IMR-90 (cell line): ENCODE data around the gene KRTAP21-3. TPM values are rescaled to one million over a fixed set of nuclear protein-coding genes. Genes with fewer than 3 reads are reported as not detected.

ENCODE experiments used
- ATAC-seq: fragments of 200-7000 bp; cut with Tn5 transposase; 2 replicates; pipeline ENCODE4 v1.9.1; 2020; ENCODE audit warnings: low read depth, mild to moderate bottlenecking, moderate library complexity
- BruUV-seq: library from RNA; stranded (reverse); fragments of 400-500 nt; replicated peaks from 2 replicates; lab custom pipeline; 2021; lab: Mats Ljungman, UMichigan
- CTCF ChIA-PET: fragments of 300-600 bp; formaldehyde crosslinking; extraction: SDS; loops from one replicate; lab custom pipeline; 2021; ENCODE audit warnings: antibody characterized with exemption; lab: Yijun Ruan, JAX
- POLR2A ChIA-PET: fragments of 300-600 bp; sonication (Branson Sonifier 250); formaldehyde crosslinking; loops from one replicate; lab custom pipeline; 2022; ENCODE audit warnings: antibody characterized with exemption; ENCODE audit not compliant: unreplicated experiment; lab: Charles Lee
- DNase-seq: peaks from one replicate; pipeline ENCODE4 v3.0.0; 2013
- H2AFZ ChIP-seq: replicated peaks from 2 replicates; pipeline ENCODE3; 2013; ENCODE audit warnings: low read length, mild to moderate bottlenecking; ENCODE audit not compliant: poor library complexity
- H2AK5ac ChIP-seq: 2 replicates; pipeline ENCODE4 v1.6.1; 2013; ENCODE audit warnings: low read depth, low read length, inconsistent platforms
- H2AK9ac ChIP-seq: replicated peaks from 2 replicates; pipeline ENCODE3; 2013; ENCODE audit warnings: mild to moderate bottlenecking, low read depth, low read length, moderate library complexity; ENCODE audit not compliant: poor library complexity
- H2BK120ac ChIP-seq: 2 replicates; pipeline ENCODE4 v1.6.1; 2013; ENCODE audit warnings: low read depth, low read length, inconsistent platforms
- H2BK15ac ChIP-seq: 3 replicates; pipeline ENCODE4 v1.6.1; 2013; ENCODE audit warnings: low read depth, low read length, inconsistent platforms
- H2BK20ac ChIP-seq: 2 replicates; pipeline ENCODE4 v1.6.1; 2013; ENCODE audit warnings: low read depth, mild to moderate bottlenecking, inconsistent platforms, low read length, moderate library complexity
- H2BK5ac ChIP-seq: 2 replicates; pipeline ENCODE4 v1.6.1; 2013; ENCODE audit warnings: mild to moderate bottlenecking, low read depth, low read length, inconsistent platforms; ENCODE audit not compliant: poor library complexity, severe bottlenecking
- H3K14ac ChIP-seq: replicated peaks from 2 replicates; pipeline ENCODE4 v1.6.1; 2013; ENCODE audit warnings: low read depth, low read length, inconsistent platforms
- H3K18ac ChIP-seq: 2 replicates; pipeline ENCODE4 v1.6.1; 2013; ENCODE audit warnings: low read depth, low read length, control low read depth
- H3K23ac ChIP-seq: 2 replicates; pipeline ENCODE4 v1.6.1; 2013; ENCODE audit warnings: low read depth, low read length, inconsistent platforms
- H3K27ac ChIP-seq: 2 replicates; pipeline ENCODE4 v1.5.1; 2013; ENCODE audit warnings: mild to moderate bottlenecking, control low read depth, low read length; ENCODE audit not compliant: insufficient read depth
- H3K27me3 ChIP-seq: 2 replicates; pipeline ENCODE4 v1.6.1; 2013; ENCODE audit warnings: low read length; ENCODE audit not compliant: control insufficient read depth, insufficient read depth
- H3K36me3 ChIP-seq: 2 replicates; pipeline ENCODE4 v1.6.1; 2013; ENCODE audit warnings: low read length, mixed read lengths; ENCODE audit not compliant: control insufficient read depth, insufficient read depth
- H3K4ac ChIP-seq: 2 replicates; pipeline ENCODE4 v1.6.1; 2013; ENCODE audit warnings: low read depth, low read length, inconsistent platforms
- H3K4me1 ChIP-seq: 2 replicates; pipeline ENCODE4 v1.6.1; 2013; ENCODE audit warnings: low read length, mixed read lengths; ENCODE audit not compliant: control insufficient read depth, insufficient read depth
- H3K4me2 ChIP-seq: 2 replicates; pipeline ENCODE4 v1.6.1; 2013; ENCODE audit warnings: low read depth, mild to moderate bottlenecking, control low read depth, low read length, moderate library complexity
- H3K4me3 ChIP-seq: 2 replicates; pipeline ENCODE4 v1.5.1; 2013; ENCODE audit warnings: low read depth, mild to moderate bottlenecking, control low read depth, low read length, moderate library complexity; ENCODE audit not compliant: insufficient read depth
- H3K56ac ChIP-seq: 2 replicates; pipeline ENCODE4 v1.6.1; 2013; ENCODE audit warnings: low read length, inconsistent platforms; ENCODE audit not compliant: insufficient read depth; ENCODE audit errors: extremely low read depth
- H3K79me1 ChIP-seq, 2 experiments: 2 replicates each; pipeline ENCODE4 v1.6.1; 2013; ENCODE audit warnings: low read length in 2 of 2, inconsistent platforms in 1 of 2, low read depth in 1 of 2
- H3K9ac ChIP-seq: 2 replicates; pipeline ENCODE4 v1.6.1; 2013; ENCODE audit warnings: low read depth, low read length, control low read depth
- H3K9me1 ChIP-seq: 2 replicates; pipeline ENCODE4 v1.6.1; 2013; ENCODE audit warnings: low read length, inconsistent platforms; ENCODE audit not compliant: insufficient read depth
- H3K9me3 ChIP-seq: 2 replicates; pipeline ENCODE4 v1.6.1; 2013; ENCODE audit warnings: low read length; ENCODE audit not compliant: control insufficient read depth, insufficient read depth
- H4K20me1 ChIP-seq: 2 replicates; pipeline ENCODE4 v1.6.1; 2013; ENCODE audit warnings: low read length, inconsistent platforms; ENCODE audit not compliant: insufficient read depth
- H4K5ac ChIP-seq: 2 replicates; pipeline ENCODE4 v1.6.1; 2013; ENCODE audit warnings: mild to moderate bottlenecking, low read depth, low read length, control low read depth
- H4K8ac ChIP-seq, 2 experiments: 2 replicates each; pipeline ENCODE4 v1.6.1; 2013; ENCODE audit warnings: low read depth in 2 of 2, low read length in 2 of 2, control low read depth in 1 of 2, inconsistent platforms in 1 of 2
- H4K91ac ChIP-seq: 2 replicates; pipeline ENCODE4 v1.6.1; 2013; ENCODE audit warnings: low read depth, low read length, inconsistent platforms; ENCODE audit not compliant: insufficient read depth
- BHLHE40 ChIP-seq: fragments of 150-350 bp; IDR thresholded peaks from 2 replicates; pipeline ENCODE4 v1.6.1; 2016; ENCODE audit warnings: mild to moderate bottlenecking, low read depth, low read length
- CEBPB ChIP-seq: IDR thresholded peaks from 2 replicates; pipeline ENCODE4 v1.6.1; 2012; ENCODE audit warnings: low read depth, low read length, improper control_type of control experiment
- CHD1 ChIP-seq: IDR thresholded peaks from 2 replicates; pipeline ENCODE4 v1.6.1; 2012; ENCODE audit warnings: low read depth, low read length, improper control_type of control experiment
- MAFK ChIP-seq: IDR thresholded peaks from 2 replicates; pipeline ENCODE4 v1.6.1; 2012; ENCODE audit warnings: low read depth, low read length, improper control_type of control experiment
- POLR2A ChIP-seq: IDR thresholded peaks from 2 replicates; pipeline ENCODE4 v1.6.1; 2012; ENCODE audit warnings: mild to moderate bottlenecking, low read depth, low read length
- dilution Hi-C: fragments of 300-500 bp; cut with HindIII; formaldehyde crosslinking; loops from one replicate; pipeline ENCODE4 v1.14.3; 2018; ENCODE audit warnings: low sequenced_read_pairs; ENCODE audit not compliant: unreplicated experiment
- in situ Hi-C: fragments of 300-500 bp; cut with MboI; formaldehyde crosslinking; loops from 3 replicates; pipeline ENCODE4 v1.14.3; 2019; ENCODE audit warnings: low sequenced_read_pairs, inconsistent platforms, mixed read lengths
- intact Hi-C: fragments of 100-400 bp; cut with micrococcal nuclease; formaldehyde crosslinking; loops from 2 replicates; pipeline ENCODE4 v1.10.0; 2022
- polyA plus RNA-seq, 3 experiments: library from polyadenylated mRNA; depleted of rRNA; stranded (reverse); fragments of >200 nt; gene quantifications; 2 replicates each; pipeline ENCODE4 v1.2.3, GENCODE V29; 2012; ENCODE audit warnings: low replicate concordance in 1 of 3
- total RNA-seq: library from RNA; depleted of rRNA; stranded (reverse); fragments of >200 nt; gene quantifications from 2 replicates; pipeline ENCODE4 v1.2.3, GENCODE V29; 2012
- TF ChIP-seq, protein P1 (sequence below): fragments of 150-350 bp; IDR thresholded peaks from 2 replicates; pipeline ENCODE4 v1.6.1; 2017; ENCODE audit warnings: mild to moderate bottlenecking, antibody characterized with exemption, low read length, low read depth

Gene KRTAP21-3
- total and polyA plus RNA-seq, 2 of the 4 experiments (the other 2 are of a cell fraction), result not detected

DNA sequence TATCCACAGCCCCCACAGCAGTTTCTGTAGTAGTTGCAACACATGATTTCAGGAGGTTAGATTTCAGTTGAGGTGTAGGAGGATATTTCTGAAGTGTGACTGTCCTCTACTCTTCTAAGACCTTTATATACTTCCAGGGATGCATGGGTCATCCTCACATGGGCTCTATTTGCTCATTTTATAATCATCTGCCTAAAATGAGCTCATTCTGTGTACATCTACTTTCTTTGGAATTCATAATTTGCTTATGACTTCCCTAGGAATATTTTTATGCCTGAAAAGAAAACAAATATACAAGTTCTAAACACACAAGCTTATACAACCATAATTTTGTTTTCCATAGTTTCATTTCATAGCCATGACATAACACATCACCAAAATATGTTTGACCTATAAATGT, 28.6 kb upstream of the KRTAP21-3 start, which contains the start of gene KRTAP21-2:
TSS of gene KRTAP21-2 (minus strand) at position 101 of the 400 bp plus-strand sequence. CDS start at position 44, 57 bp downstream.
- dilution Hi-C loops (no loop called here), intact Hi-C loops (no loop called here), in situ Hi-C loops (no loop called here)
- Histone ChIP-seq H3K4me1 (no peaks in the 10 kb centered on the region), H3K27ac (no peak within 1 kb of the TSS), H2BK15ac (no peak within 1 kb of the TSS), H4K8ac (no peak within 1 kb of the TSS), H4K5ac (no peak within 1 kb of the TSS), H2BK20ac (no peak within 1 kb of the TSS), H3K4ac (no peak within 1 kb of the TSS), H3K23ac (no peak within 1 kb of the TSS), H4K20me1 (no peaks in the 10 kb centered on the region), H3K14ac (no peak within 1 kb of the TSS), H3K9me3 (peaks cover 7% of the 10 kb centered on the region), H3K27me3 (no peaks in the 10 kb centered on the region), H3K79me1 (no peaks in the 10 kb centered on the region), H2AK5ac (no peak within 1 kb of the TSS), H3K9me1 (no peaks in the 10 kb centered on the region), H2BK120ac (no peak within 1 kb of the TSS), H3K56ac (no peak within 1 kb of the TSS), H2BK5ac (no peak within 1 kb of the TSS), H2AFZ (no peak within 1 kb of the TSS), H3K4me2 (no peak within 1 kb of the TSS), H3K36me3 (no peaks in the 10 kb centered on the region), H3K18ac (no peak within 1 kb of the TSS), H3K4me3 (no peak within 1 kb of the TSS), H4K91ac (no peak within 1 kb of the TSS), H3K9ac (no peak within 1 kb of the TSS), H2AK9ac (no peak within 1 kb of the TSS)
- no TSS peak for BruUV-seq
- TF ChIP-seq, protein P1, sequence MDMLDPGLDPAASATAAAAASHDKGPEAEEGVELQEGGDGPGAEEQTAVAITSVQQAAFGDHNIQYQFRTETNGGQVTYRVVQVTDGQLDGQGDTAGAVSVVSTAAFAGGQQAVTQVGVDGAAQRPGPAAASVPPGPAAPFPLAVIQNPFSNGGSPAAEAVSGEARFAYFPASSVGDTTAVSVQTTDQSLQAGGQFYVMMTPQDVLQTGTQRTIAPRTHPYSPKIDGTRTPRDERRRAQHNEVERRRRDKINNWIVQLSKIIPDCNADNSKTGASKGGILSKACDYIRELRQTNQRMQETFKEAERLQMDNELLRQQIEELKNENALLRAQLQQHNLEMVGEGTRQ, result no peak
- TF ChIP-seq POLR2A, result no peak
- no peak for TF ChIP-seq CHD1
- TF ChIP-seq CEBPB, result no peak
- TF ChIP-seq BHLHE40, result no peak
- TF ChIP-seq MAFK, result no peak
- POLR2A ChIA-PET, result no interaction called here
- CTCF ChIA-PET, result no interaction called here
- no peak for ATAC-seq
- DNase-seq, result no peak
